ENCODE measurements around the gene STK38L.

STK38L gene

DNA sequence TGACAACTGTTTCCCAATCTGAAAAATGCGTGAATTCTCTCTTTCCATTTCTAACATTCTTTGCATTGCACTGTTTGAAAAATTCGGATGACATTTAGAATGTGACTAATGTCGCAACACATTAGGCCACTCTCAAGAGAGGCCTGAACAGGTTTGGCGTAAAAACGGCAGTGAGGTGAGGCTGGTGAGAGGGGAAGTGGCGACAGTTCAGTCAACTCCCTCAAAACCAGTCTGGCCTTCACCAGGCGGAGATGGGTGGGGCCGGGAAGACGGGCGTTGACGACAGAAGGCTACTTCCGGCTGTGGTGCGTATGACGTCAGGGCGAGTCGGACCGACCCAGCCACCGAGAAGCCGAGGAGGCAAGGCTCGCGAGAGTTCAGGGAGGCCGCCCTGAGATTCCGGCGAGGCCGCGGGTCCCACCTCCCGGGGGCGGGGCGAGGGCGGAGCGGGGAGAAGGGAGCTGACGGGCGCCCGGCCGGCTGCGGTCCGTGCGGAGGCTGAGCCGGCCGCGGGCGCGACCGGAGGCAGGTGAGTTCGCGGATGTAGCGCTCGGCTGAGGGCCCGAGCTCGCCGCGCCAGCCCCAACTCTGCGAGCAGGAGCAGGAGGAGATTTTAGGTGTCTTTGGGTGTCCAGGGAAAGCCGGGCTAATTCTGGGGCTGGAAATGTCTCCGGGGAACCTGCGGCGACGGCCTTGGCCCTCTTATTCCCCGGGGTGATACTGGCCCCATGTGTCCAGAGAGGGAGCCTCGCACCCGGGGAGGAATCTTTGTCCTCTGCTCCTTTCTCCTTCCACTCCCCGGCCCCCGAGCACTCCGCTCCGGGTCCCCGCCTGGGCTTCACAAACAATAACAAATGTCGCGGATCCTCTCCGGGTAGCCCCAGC is at the start of gene STK38L:
Gene STK38L, plus strand, starts transcription at position 483 of the 885 bp plus-strand sequence. CDS start 53,435 bp downstream, outside the sequence.
- DNase-seq (ENCODE audit: low spot score): peak; percentile 98

DNA sequence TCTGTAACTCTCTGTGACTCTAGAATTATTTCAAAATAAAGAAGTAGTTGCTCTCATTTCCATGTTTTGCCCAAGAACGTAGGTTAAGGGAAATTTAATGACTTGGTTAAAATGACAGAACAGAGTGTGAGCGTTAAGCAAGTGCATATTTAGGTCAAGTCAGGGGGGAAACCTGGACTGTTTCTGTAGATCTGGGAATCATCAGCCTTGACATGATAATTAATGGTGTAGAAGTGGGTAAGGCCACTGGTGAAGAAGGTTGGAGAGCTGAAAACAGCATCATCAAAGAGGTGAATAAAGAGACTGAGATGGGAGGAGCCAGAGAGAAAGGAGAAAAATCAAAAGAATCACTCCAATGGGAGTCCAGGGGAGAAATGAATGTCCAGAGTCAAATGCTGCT is 49.4 kb upstream of the STK38L start:
- no peak for DNase-seq (ENCODE audit: low spot score)

DNA sequence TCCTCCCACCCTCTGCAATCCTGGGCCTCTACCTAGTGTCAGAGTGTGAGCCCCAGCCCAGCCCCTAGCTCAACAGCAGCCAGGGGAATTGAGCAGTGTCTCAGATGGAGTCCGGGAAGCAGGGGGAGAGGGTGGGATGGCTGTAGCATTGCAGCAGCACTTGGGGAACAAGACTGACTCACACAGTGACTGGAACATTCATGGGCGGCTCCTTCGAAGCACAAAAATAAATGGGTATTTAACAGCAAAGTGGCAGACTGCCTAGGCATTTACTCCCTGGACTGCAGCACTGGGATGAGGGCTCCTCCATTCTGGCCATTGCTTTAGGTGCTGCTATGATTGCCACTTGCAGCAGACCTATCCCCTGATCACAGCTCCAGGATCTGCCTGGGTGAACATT is 46.0 kb upstream of the STK38L start:
- no peak for DNase-seq (ENCODE audit: low spot score)

DNA sequence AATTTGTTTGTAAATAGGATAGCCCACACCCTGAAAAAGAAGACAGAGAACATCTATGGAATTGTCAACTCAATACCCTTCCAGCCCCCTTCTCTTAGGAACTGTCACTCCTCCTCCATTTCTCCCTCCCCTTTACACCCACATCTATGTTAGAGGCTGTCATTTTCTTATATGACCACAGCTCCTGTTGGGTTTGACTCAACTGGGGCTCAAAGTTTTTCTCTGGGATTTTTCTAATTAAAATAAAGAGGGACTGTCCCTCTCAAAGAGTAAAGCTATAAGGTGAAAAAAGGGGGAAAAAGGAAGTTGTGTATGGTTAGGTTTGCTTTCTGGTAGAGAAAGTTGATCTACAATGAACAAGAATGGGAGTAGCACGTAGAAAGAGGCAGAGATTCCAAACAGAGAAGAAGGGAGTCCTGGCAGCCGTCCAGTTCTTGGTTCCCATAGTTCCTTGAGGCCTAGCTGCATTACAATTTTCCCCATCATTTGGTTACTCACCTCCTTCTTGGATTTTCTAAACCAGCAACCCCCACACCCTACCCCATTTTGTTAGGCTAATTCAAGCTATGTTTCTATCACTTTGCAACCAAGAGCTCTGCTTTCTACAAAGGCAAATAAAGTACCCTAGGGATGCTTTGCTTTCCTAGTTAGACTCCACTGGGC is 44.3 kb upstream of the STK38L start:
- no peak for DNase-seq (ENCODE audit: low spot score)

DNA sequence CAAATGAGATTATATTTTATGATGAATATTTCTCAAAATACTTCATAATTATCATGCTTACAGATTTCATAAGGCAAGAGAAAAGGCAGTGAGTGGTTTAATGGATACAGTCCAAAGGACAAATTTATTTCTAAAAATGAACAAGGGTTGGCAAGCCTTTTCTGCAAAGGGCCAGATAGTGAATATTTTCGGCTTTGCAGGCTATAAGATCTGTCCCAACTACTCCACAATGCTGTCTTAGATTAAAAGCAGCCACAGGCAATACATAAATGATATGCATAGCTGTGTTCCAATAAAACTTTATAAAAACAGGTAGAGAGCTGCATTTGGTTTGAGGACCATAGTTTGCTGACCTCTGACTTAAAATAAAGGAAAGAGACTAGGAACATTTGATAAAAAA is 42.9 kb upstream of the STK38L start:
- DNase-seq (ENCODE audit: low spot score): no peak

DNA sequence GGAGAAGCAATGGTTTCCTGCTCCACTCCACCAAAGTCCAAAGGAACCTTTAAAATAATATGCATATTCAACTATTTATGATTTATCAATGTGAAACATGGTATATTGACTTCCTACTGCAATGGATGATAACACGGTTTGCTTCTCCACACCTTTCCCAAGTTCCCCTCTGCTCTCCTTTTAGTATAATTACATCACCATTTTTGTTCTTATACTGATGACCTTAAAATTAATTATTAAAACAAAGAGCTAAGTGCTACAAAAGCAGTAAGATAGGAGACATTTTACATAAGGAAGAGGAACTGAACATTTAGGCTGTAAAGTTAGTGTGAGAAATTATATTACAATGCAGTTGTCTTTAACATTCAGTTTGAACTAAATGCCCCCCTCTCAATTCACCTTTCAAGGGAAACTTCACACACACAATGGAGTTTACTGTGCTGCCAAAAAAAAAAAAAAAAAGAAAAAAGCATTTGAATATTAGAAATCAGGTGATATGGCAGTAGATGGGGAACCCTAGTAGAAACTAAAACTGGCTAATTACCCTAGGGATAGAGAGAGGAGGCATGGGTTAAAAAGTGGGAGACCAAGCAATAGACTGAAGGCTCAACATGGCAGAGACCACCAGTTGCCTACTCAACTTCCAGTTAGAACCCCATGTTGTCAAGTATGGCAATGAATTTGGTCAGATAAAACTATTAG is 37.1 kb upstream of the STK38L start:
- DNase-seq (ENCODE audit: low spot score): no peak

DNA sequence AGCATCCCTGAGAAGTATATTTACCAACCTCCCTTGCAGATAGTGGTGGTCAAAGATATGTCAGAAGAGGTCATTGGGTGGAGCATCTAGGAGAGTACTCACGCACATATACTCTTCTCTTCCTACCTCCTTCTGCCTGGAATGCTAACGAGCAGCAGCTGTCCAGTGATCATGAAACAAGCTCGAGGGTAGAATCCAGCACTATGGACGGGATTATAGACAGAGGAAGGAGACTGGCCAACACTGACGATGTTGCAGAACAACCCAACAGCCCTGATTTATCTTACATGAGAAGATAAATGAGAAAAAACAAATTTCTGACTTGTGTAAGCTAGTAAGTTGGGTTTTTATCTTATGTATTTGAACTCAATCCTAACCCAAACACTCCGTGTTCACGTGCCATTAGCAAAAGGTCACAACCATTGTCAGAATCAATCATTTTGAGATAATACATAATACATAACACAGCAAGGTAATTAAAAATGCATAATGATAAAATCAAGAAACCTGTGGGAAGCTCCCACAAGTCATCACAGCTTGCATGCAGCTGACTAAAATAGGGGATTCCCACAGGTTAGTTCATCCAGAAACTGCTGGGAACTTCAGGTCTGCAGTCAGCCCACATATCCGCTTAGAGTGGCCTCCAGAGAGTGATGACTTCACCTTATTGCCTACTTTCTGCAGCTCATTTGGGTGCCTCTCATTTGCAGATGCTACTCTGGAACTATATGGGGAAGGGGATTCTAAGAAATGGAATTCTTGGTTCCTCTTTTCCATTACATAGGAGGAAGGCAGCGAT is 36.3 kb upstream of the STK38L start:
- no peak for DNase-seq (ENCODE audit: low spot score)

DNA sequence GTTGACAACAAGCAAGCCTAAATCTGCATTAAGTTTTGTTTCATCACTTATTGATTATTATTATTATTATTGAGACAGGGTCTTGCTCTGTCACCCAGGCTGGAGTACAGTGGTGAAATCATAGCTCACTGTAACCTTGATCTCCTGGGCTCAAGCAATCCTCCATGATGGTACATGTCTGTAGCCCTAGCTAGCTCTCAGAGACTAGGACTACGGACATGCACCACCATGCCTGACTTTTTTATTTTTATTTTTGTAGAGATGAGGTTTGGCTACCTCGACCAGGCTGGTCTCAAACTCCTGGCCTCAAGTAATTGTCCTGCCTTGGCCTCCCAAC is 35.7 kb upstream of the STK38L start:
- DNase-seq (ENCODE audit: low spot score): no peak

DNA sequence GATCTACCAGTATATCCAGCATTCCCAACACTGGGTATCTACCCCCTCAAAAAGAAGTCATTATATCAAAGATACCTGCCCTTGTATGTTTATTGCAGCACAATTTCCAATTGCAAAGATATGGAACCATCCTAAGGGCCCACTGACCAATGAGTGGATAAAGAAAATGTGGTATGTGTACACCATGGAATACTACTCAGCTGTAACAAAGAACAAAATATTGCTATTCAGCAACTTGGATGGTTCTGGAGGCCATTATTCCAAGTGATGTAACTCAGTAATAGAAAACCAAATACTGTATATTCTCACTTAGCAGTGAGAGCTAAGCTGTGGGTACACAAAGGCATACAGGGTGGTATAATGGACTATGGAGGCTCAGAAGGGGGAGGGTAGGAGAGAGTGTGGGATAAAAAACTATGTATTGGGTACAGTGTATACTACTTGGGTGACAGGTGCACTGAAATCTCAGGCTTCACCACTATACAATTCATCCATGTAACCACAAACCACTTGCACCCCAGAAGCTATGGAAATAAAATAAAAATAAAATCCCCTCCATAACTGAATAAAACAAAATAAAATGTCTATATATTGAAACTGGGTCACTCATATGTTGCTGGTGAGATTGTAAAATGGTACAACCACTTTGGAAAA is 34.7 kb upstream of the STK38L start:
- no peak for DNase-seq (ENCODE audit: low spot score)

DNA sequence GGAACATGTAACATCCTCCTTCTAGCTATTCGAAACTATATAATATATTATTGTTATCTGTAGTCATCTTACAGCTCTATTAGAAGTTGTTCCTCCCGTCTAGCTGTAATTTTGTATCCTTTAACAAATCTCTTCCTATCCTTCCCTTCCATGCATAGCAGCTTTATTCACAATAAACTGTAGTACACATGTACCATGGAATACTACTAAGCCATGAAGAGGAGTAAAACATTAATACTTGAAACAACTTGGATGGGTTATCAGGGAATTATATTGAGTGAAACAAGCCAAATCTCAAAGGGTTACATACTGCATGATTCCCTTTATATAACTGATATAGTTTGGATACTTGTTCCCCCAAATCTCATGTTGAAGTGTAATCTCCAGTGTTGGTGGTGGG is 33.9 kb upstream of the STK38L start:
- DNase-seq (ENCODE audit: low spot score): no peak

DNA sequence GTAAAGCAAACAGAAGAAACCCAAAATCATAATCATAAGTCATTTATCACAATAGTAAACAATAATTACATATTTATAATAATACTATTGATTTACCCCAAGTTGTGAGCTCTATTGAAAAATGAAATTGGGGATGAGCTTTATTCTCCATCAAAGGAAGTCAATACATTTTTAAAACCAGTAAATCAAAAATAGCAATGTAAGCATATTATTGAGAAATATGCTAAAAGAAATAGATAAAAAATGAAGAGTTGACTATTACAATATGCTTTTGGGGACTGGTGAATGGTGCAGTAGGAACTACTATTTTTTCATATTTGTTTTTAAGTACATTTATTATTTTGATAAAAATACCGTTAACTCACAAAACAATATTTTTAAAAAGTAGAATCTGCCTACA is 31.2 kb upstream of the STK38L start:
- no peak for DNase-seq (ENCODE audit: low spot score)

DNA sequence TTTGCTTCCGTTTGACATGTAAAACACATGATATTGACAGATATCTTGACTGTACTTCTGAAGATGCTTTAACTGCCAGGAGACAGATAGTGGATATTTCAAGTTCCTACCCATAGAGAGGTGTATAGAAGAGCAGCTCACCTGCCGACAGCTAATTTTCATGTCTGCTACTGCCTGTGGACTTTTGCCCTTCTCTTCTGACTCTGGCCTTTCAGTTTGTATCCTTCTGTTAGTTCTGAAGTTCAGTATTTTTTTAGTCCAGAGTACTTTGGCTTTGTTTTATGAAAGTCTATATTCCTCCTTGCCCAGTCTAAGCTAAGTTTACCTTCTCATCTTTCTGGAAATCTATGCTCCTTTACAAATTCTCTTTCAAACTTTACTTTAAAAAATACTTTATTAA is 30.8 kb upstream of the STK38L start:
- DNase-seq (ENCODE audit: low spot score): no peak

DNA sequence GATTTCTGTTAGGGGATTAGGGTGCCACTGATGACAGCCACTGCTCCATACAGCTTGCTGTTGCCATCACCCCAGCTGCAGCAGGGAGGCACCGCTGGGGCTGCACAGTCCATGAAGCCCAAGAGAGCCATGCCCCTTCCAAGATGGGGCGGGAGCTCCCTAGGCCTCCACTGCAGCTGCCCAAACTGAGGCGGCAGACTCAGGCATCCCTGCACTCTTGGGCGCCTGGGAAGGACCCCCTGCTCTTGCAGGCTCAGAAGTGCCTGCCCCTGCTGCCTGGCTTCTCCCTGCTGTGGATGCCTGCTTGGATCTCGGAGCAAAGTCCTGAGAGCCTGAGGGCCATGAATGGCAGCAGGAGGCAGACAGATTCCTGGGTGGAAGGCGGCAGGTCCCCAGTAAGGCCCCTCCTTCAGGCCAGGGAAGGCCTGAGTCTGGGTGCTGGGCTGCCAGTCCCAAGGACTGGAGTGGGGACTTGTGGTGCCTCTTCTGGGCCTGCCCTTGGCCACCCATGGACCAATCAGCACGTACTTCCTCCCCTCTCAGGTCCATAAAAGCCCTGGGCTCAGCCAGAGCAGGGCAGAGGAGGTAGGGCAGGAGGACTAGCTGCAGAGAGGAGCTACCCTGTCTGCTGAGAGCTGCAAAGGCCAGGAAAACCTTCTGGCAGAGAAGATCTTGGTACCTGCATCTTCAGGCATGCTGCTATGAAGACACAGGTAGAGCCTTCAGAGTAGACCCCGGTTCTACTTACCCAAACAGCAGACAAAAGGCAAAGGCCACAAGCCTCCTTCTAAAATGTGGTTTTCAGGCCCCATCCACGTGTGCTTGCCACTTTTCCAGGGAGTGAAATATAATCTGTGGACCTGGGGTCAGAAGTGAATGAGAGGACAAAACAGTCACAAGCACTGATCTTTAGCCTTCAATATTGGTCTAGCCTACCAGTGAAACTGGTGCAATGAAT is 30.0 kb upstream of the STK38L start:
- no peak for DNase-seq (ENCODE audit: low spot score)

DNA sequence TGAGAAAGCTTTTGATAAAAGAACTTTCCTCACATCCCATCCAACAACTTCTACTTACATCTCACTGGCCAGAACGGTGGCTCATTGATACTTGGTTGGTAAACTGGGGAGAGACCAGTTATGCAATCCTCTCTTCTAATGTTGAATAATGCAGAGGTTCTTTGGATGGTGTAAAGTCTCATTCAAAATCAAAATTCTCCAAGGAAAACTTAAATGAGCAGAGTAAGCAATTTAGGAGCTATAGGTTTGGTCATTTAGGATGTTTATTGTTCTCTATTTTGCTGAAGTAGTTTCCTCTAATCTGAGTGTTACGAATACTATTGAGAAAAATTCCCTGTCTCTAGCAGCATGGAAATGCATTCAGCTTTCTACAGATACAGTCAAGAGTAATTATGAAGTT is 26.5 kb upstream of the STK38L start:
- DNase-seq (ENCODE audit: low spot score): no peak

DNA sequence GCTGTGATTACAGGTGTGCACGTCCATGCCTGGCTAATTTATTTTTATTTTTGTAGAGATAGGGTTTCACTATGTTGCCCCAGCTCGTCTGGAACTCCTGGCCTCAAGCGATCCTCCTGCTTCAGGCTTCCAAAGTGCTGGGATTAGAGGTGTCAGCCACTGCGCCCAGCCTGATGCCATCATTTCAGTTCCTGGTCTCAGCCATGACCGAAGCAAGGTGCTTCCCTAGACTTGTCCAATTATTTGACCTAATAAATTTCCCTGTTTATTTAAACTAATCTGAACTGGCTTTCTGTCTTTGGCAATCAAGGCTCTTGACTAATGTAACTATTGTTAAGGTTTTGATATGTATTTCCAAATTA is 24.4 kb upstream of the STK38L start:
- no peak for DNase-seq (ENCODE audit: low spot score)

DNA sequence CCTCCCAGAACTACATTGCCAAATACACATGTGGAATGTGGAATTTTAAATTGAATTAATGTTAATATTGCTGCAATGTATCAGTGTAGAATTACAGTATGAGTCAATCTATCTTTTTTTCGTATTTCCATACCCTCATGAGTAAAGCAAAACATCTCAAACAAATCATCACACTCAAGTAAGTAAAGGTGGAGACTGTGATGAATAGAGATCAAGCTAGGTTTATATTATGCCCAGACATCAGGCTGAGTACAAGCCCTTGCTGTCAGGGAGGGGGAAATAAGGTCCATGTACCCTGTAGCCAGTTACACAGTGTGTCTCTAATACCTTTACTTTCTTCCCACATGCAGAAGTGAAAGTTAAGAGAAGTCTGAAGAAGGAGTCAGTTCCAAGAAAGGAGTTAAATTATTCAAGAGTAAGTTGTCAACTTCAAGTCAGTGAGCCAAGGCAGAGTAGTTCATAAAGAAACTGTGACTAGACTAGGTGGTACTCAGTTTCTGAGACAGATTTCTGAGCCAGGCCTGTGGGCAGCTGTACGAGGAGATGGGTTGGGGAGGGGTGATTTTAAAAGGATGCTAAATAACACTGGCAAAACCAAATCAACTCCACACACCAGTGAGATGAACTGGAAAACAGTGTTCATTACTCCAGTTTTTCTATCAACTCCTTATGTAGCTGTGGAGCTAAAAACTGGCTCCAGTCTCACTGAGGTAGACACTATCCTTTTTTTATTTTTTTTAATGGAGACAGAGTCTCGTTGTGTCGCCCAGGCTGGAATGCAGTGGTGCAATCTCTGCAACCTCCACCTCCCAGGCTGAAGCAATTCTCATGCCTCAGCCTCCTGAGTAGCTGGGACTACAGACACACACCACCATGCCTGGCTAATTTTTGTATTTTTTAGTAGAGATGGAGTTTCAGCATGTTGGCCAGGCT is 23.8 kb upstream of the STK38L start:
- DNase-seq (ENCODE audit: low spot score): no peak

DNA sequence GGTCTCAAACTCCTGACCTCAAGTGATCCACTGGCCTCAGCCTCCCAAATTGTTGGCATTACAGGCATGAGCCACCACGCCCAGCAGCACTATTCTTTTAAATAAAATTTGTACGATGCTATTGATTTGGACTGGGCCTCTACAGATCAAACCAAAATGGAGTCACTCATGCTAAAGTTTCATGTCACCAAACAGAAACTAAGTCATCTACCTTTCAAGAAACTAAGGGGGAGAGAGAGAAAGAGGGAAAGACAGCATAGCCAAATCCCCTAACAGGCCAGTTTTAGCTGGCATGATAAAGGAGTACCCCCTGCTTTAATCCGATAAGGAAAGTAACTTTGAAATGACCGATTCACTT is 23.1 kb upstream of the STK38L start:
- no peak for DNase-seq (ENCODE audit: low spot score)

DNA sequence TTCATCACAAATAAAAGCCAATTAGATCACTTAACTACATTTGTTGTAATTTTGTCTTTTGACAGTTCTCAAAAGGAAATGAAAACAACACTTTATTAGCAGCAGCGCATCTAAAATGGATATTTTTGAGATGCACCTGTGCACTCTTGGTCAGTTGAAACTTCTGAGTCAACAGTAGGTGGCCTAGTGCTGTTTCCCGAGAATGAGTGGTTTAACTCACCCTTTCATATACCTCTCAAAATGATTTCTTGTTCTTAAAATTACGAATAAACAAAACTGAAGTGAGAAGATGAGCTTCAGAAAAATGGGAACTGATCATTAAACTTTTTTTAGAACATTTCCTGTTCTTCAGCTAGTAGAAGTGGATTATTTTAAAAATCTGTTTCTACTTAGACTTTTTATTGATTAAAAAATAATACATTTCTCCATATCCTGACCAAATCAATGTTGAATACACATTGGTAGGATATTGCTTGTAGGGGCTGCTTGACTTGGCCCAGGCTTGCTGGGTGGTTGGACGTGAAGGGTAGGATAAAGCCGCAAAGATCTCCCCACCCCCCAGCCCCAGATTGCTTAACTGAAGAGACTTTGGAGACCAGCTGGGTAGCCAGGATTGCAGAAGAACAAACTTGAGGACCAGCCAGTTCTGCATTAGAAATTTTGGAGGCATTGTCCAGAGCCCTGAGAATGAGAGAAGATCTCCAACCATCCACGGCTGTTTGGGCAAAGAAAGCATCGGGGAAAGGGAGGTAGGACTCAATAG is 22.3 kb upstream of the STK38L start:
- DNase-seq (ENCODE audit: low spot score): no peak

DNA sequence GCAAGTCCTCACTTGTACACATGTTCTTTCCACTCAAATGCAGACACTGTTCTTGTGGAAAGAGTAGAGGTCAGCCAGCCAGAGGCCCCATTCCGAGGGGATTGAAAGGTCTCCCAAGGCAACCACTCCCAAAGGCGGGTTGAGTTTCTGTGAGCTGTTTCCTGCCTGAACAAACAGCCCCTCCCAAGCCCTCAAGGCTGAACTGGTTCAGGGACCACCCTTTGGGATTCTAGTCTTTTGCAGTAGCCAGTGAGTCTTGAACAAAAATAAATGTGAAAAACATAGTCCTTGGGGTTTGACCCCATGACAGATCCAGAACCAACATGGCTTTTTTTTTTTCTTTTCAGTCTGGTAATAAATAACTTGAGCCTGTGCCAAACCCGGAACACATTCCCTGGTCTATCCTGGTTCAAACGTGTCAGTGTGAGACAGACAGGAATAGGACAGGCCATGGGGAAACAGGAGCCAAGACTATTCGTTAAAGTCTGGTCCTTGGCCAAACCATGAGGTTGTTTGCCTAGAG is 17.6 kb upstream of the STK38L start:
- DNase-seq (ENCODE audit: low spot score): no peak
